Measurements from ENCODE around the gene COX7A2L.
A peak's percentile ranks its signal among the peaks of the same experiment; 100 is the strongest.
"Not testable (repeated sequence)": the region's sequence is repeated elsewhere in the genome, so short reads cannot be mapped to it uniquely, and the experiment has no call there.

The COX7A2L gene, protein sequence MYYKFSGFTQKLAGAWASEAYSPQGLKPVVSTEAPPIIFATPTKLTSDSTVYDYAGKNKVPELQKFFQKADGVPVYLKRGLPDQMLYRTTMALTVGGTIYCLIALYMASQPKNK

GRCh38 chr2:42360890-42361727 lies at the start of gene COX7A2L:
COX7A2L (minus strand) TSS chr2:42361217; CDS start chr2:42361161, 56 bp downstream.
- TF ChIP-seq, protein P1, sequence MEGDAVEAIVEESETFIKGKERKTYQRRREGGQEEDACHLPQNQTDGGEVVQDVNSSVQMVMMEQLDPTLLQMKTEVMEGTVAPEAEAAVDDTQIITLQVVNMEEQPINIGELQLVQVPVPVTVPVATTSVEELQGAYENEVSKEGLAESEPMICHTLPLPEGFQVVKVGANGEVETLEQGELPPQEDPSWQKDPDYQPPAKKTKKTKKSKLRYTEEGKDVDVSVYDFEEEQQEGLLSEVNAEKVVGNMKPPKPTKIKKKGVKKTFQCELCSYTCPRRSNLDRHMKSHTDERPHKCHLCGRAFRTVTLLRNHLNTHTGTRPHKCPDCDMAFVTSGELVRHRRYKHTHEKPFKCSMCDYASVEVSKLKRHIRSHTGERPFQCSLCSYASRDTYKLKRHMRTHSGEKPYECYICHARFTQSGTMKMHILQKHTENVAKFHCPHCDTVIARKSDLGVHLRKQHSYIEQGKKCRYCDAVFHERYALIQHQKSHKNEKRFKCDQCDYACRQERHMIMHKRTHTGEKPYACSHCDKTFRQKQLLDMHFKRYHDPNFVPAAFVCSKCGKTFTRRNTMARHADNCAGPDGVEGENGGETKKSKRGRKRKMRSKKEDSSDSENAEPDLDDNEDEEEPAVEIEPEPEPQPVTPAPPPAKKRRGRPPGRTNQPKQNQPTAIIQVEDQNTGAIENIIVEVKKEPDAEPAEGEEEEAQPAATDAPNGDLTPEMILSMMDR (IDR thresholded peaks at IDR 0.05; ENCODE audit: low read depth, low read length, missing control alignments), result peak; percentile 10
- H3K4me3 ChIP-seq (replicated peaks; ENCODE audit: low read depth, low read length), result peak within 1 kb of the TSS; percentile 84
- DNase-seq (ENCODE audit: extremely low read depth, low read depth), result peak; percentile 87

DNA sequence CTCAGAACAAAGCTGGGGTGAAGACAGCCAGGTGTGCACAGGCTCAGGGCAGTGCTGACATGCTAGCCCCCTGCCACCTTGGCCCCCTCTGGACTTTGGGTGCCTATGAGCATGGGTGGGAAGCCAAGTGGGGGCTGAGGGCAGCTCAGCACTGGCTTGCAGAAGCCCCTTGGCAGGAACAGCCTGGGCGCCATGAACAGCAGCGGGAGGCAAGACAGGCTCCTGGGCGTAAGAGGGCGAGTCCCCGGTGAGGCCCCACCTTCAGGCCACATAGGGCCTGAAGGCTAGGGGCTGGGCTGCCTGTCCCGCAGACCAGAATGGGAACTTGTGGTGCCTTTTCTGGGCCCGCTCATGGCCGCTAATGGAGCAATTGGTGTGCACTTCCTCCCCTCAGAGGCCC lies 47.0 kb upstream of the COX7A2L start:
- DNase-seq (ENCODE audit: extremely low read depth, low read depth), result no peak
- TF ChIP-seq, protein P1 (IDR thresholded peaks at IDR 0.05; ENCODE audit: low read depth, low read length, missing control alignments), result no peak
- H3K4me3 ChIP-seq (replicated peaks; ENCODE audit: low read depth, low read length), result no peak overlapping the region

- TF ChIP-seq, protein P1 (IDR thresholded peaks at IDR 0.05; ENCODE audit: low read depth, low read length, missing control alignments), result no peak
- DNase-seq (ENCODE audit: extremely low read depth, low read depth), result no peak
- H3K4me3 ChIP-seq (replicated peaks; ENCODE audit: low read depth, low read length), result no peak overlapping the region
Observed at GRCh38 chr2:42407476-42407875, 46.5 kb upstream of the COX7A2L start.

- TF ChIP-seq, protein P1 (IDR thresholded peaks at IDR 0.05; ENCODE audit: low read depth, low read length, missing control alignments), result no peak
- no peak for DNase-seq (ENCODE audit: extremely low read depth, low read depth)
Observed at GRCh38 chr2:42404676-42405075, 43.7 kb upstream of the COX7A2L start.

DNA sequence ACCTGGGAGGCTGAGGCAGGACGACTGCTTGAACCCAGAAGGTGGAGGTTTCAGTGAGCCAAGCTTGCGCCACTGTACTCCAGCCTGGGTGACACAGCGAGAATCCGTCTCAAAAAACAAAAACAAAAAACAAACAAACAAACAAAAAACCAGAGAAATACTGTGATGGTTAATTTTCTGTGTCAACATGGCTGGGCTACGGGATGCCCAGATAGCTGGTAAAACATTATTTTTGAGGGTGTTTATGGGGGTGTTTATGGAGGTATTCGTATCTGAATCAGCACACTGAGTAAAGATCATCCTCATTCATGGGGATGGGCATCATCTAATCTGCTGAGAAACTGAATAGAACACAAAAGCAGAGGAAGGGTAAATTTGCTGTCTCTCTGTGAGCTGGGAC lies 40.8 kb upstream of the COX7A2L start:
- TF ChIP-seq, protein P1 (IDR thresholded peaks at IDR 0.05; ENCODE audit: low read depth, low read length, missing control alignments), result no peak
- H3K4me3 ChIP-seq (replicated peaks; ENCODE audit: low read depth, low read length), result no peak overlapping the region
- DNase-seq (ENCODE audit: extremely low read depth, low read depth), result no peak

More at GRCh38 chr2:42404676-42405075, 43.7 kb upstream of the COX7A2L start:
- H3K4me3 ChIP-seq (replicated peaks; ENCODE audit: low read depth, low read length), result no peak overlapping the region

DNA sequence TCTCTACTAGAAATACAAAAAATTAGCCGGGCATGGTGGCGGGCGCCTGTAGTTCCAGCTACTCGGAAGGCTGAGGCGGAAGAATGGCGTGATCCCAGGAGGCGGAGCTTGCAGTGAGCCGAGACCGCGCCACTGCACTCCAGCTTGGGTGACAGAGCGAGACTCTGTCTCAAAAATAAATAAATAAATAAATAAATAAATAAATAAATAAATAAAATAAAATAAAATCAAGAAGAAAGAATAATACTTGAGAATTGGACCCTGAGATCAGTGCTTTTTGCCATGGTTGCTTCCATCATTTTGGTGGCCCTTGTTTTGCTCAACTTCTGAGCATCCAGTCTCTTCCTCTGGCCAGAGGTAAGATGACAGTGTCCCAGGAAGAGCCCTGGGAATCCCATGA lies 37.0 kb upstream of the COX7A2L start:
- H3K4me3 ChIP-seq (replicated peaks; ENCODE audit: low read depth, low read length); DNase-seq (ENCODE audit: extremely low read depth, low read depth): not testable (repeated sequence)

DNA sequence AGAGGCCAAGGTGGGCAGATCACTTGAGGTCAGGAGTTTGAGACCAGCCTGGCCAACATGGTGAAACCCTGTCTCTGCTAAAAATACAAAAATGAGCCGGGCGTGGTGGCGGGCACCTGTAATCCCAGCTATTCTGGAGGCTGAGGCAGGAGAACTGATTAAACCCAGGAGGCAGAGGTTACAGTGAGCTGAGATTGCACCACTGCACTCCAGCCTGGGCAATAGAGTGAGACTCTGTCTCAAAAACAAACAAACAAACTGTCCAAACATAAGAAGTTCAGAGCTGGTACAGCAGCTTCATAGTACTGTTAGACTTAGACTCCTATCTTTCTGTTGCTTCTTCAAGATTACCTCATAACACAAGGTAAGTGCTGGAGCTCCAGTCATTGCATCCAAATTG lies 32.3 kb upstream of the COX7A2L start:
- DNase-seq (ENCODE audit: extremely low read depth, low read depth); H3K4me3 ChIP-seq (replicated peaks; ENCODE audit: low read depth, low read length): not testable (repeated sequence)
